Measurements from ENCODE around the gene ATP7B.

DNA sequence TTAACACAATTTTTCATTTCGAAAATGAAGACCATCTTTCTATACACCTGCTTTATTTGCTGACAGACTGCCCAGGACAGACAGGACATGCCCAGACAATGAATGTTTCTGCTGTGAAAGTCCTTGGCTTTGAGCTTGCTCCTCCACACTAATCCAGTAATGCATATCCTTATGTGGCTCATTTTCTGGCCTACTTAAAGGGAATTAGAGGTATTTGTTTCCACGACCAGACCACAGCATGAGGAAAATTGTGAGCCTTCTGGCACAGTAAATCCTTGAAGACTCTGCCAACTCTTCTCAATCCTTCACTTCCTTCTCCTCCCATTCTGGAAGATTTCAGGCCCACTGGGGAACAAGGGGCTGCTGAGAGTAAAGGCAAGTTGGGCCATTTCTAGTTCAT is 123.8 kb downstream of the ATP7B start:
- TF ChIP-seq EP300 (IDR thresholded peaks at IDR 0.05; ENCODE audit: low read depth) (no peak), POLR2A (IDR thresholded peaks at IDR 0.05) (no peak), POLR2AphosphoS5 (IDR thresholded peaks at IDR 0.05) (no peak)
- TF ChIP-seq, protein P1, sequence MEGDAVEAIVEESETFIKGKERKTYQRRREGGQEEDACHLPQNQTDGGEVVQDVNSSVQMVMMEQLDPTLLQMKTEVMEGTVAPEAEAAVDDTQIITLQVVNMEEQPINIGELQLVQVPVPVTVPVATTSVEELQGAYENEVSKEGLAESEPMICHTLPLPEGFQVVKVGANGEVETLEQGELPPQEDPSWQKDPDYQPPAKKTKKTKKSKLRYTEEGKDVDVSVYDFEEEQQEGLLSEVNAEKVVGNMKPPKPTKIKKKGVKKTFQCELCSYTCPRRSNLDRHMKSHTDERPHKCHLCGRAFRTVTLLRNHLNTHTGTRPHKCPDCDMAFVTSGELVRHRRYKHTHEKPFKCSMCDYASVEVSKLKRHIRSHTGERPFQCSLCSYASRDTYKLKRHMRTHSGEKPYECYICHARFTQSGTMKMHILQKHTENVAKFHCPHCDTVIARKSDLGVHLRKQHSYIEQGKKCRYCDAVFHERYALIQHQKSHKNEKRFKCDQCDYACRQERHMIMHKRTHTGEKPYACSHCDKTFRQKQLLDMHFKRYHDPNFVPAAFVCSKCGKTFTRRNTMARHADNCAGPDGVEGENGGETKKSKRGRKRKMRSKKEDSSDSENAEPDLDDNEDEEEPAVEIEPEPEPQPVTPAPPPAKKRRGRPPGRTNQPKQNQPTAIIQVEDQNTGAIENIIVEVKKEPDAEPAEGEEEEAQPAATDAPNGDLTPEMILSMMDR (IDR thresholded peaks at IDR 0.05), result no peak

Data from transverse colon (tissue), 4 donors.